ENCODE data around the gene SERINC5.
A peak's percentile ranks its signal among the peaks of the same experiment; 100 is the strongest.

SERINC5 gene

DNA sequence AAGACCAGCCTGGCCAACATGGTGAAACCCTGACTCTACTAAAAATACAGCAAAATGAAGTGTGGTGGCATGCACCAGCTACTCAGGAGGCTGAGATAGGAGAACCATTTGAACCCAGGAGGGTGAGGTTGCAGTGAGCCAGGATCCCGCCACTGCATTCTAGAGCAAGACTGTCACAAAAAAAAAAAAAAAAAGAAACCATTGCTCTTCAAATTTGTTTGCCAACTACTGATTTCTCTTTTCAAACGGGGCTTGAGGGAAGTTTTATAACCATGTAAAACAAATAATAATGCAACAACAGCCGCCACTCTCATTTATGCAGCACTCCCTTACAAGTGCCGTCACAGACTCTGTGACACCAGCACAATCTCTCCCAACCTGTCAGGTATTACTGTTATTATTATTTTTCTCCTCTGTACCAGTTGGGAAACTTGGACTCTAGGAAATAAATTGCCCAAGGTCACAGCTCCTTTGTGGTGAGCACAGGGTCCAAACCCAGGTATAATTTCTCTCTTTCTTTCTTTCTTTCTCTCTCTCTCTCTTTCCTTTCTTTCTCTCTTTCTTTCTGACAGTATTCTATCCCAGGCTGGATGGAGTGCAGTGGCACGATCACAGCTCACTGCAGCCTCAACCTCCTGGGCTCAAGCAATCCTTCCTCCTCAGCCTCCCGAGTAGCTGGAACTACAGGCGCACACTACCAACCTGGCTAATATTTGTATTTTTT, 25.4 kb downstream of the SERINC5 start:
- Mint-ChIP-seq H3K27ac (peak overlapping the region; percentile 60), H3K4me3 (no peak overlapping the region), H3K36me3 (ENCODE audit: low read depth) (peaks cover 21% of the 10 kb centered on the region), H3K4me1 (ENCODE audit: low read depth) (peaks cover 34% of the 10 kb centered on the region), H3K9me3 (no peaks in the 10 kb centered on the region), H3K27me3 (no peaks in the 10 kb centered on the region)
- intact Hi-C loops (cut with micrococcal nuclease): no loop called here

DNA sequence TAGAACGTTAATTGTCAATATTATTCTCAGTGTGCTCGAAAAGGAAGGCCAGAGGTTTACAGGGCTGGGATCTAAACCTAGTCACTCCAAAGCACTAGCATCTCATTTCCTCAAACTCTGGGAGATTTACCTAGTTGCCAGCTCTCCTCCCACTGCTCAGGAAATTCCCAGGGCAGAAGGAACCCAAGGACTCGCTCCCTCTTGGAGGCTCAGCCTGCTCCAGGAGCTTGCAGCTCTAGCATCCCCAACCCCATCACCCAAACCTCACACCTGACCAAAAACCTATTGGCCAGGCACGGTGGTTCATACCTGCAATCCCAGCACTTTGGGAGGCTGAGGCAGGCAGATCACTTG, 26.0 kb downstream of the SERINC5 start:
- Mint-ChIP-seq H3K9me3 (no peaks in the 10 kb centered on the region), H3K27me3 (no peaks in the 10 kb centered on the region), H3K4me3 (no peak overlapping the region), H3K4me1 (ENCODE audit: low read depth) (peaks cover 33% of the 10 kb centered on the region), H3K27ac (peak overlapping the region; percentile 60), H3K36me3 (ENCODE audit: low read depth) (peaks cover 27% of the 10 kb centered on the region)
- intact Hi-C loops (cut with micrococcal nuclease): no loop called here

DNA sequence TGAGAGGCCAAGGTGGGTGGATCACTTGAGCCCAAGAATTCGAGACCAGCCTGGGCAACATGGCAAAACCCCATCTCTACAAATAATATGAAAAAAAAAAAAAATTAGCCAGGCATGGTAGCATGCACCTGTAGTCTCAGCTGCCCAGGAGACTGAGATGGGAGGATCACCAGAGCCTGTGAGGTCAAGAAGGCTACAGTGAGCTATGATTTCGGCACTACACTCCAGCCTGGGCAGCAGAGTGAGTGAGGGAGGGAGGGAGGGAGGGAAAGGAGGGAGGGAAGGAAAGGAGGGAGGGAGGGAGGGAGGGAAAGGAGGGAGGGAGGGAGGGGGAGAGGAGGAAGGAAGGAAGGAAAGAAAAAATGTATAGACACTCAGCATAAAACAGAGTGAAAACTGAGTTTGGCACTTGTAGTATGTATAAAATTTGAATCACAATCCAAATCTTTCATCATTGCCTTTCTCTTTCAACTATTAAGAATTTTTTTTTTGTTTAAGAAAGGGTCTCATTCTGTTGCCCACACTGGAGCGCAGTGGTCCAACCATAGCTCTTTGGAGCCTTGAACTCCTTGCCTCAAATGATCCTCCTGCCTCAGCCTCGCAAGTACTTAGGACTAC, 27.8 kb downstream of the SERINC5 start:
- no peaks in the 10 kb centered on the region for H3K27me3 Mint-ChIP-seq
- H3K27ac Mint-ChIP-seq: no peak overlapping the region
- H3K4me3 Mint-ChIP-seq: no peak overlapping the region
- intact Hi-C loops (cut with micrococcal nuclease): no loop called here
- H3K9me3 Mint-ChIP-seq: no peaks in the 10 kb centered on the region
- peaks cover 34% of the 10 kb centered on the region for H3K36me3 Mint-ChIP-seq (ENCODE audit: low read depth)
- peaks cover 27% of the 10 kb centered on the region for H3K4me1 Mint-ChIP-seq (ENCODE audit: low read depth)

DNA sequence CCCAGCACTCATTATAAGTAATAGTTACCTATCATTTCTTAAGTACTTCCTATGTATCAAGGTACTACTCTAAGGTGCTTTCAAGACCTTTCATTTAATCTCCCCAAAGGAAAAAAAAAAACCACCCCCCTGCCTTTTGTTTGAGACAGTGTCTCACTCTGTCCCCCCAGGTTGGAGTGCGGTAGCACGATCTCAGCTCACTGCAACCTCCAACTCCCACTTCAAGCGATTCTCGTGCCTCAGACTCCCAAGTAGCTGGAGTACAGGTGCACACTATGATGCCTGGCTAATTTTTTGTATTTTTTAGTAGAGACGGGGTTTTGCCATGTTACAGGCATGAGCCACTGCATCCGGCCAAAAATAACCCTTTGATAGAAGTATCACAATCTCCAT, 29.9 kb downstream of the SERINC5 start:
- Mint-ChIP-seq H3K4me3 (no peak overlapping the region), H3K36me3 (ENCODE audit: low read depth) (peaks cover 34% of the 10 kb centered on the region), H3K27ac (no peak overlapping the region), H3K9me3 (no peaks in the 10 kb centered on the region), H3K4me1 (ENCODE audit: low read depth) (peaks cover 26% of the 10 kb centered on the region), H3K27me3 (no peaks in the 10 kb centered on the region)
- intact Hi-C loops (cut with micrococcal nuclease): no loop called here

DNA sequence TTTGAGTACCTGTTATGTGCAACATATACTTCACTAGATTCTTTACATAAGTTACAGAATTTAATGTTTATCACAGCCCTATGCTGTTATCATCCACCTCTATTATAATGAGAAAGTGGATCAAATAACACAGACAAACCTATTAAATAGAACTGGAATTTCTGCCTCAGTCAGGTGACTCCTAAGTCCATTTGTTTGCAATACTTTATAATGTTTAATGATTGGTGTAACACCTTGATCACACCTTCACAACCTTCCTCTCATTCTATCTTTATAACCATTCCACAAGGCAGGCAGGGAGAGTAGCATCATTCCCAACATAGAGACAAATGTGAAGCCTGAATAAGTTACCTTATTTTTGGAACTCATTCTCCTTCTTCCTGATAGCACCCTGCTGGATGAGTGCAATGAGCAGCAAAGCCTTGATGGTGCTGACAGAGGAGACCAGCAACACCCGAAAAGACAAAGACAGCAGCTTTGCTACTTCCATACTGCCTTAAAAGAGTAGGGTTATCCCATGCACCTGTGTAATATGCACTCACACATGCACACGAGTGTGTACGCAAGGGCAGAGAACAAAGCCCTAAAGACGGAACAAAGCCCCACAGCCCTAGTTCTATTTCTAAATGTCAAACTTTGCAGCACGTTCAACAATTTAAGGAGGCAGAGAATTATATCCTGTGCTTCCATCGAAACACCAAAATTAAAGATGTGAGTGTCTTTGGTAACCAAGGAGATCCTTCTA, 30.5 kb downstream of the SERINC5 start:
- intact Hi-C loops (cut with micrococcal nuclease): no loop called here
- Mint-ChIP-seq H3K27ac (no peak overlapping the region), H3K4me1 (ENCODE audit: low read depth) (peaks cover 26% of the 10 kb centered on the region), H3K4me3 (no peak overlapping the region), H3K9me3 (no peaks in the 10 kb centered on the region), H3K27me3 (no peaks in the 10 kb centered on the region), H3K36me3 (ENCODE audit: low read depth) (peaks cover 34% of the 10 kb centered on the region)

DNA sequence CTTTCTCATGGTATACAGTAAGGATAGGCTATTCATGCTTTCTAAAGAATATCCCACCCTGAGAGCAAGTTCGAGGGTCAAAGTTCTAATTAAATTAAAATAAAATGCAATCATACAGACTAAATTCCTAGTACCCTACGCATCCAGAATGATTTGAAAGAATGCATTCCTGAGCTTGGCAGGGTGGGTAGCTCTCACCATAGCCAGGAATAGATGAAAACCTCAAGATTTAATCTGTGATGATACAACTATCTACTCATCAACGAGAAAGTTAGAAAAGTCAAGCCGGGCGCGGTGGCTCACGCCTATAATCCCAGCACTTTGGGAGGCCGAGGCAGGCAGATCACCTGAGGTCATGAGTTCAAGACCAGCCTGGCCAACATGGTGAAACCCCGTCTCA, 32.3 kb downstream of the SERINC5 start:
- Mint-ChIP-seq H3K36me3 (ENCODE audit: low read depth) (peaks cover 36% of the 10 kb centered on the region), H3K4me1 (ENCODE audit: low read depth) (peaks cover 18% of the 10 kb centered on the region), H3K9me3 (no peaks in the 10 kb centered on the region), H3K27ac (no peak overlapping the region), H3K27me3 (no peaks in the 10 kb centered on the region), H3K4me3 (no peak overlapping the region)
- intact Hi-C loops (cut with micrococcal nuclease): no loop called here

DNA sequence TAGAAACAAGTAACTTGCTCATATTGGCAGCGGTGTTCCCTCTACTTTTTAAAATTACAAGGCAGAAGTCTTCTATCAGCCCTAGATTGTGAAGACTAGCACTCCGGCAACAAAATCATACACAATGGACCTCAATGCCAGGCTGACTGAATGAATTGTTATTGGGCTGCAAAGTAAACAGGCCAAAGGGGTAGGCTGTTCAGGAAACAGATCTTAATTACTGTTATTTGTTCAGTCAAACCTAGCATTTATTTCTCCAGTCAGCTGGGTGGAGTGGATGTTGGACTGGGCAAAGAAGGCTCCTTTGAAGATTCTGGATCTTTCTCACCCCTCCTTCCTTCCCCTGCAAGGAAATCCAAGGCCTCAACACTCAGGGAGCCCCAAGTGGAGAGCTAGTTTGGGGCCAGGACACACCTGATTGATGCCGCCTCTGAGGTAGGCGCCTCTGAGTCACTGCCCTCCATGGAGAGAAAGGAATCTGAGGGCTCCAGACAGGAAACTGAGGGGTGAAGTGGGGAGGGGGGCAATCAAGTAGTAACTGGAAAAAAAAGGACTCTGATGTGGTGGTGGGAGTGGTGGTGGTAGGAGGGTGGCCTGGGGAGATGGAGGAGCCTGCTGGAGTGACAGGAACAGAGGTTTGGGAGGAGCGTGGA, 35.5 kb downstream of the SERINC5 start:
- intact Hi-C loops (cut with micrococcal nuclease): no loop called here
- H3K36me3 Mint-ChIP-seq (ENCODE audit: low read depth): peaks cover 45% of the 10 kb centered on the region
- H3K27ac Mint-ChIP-seq: no peak overlapping the region
- peaks cover 40% of the 10 kb centered on the region for H3K4me1 Mint-ChIP-seq (ENCODE audit: low read depth)
- no peak overlapping the region for H3K4me3 Mint-ChIP-seq
- no peaks in the 10 kb centered on the region for H3K9me3 Mint-ChIP-seq
- no peaks in the 10 kb centered on the region for H3K27me3 Mint-ChIP-seq

DNA sequence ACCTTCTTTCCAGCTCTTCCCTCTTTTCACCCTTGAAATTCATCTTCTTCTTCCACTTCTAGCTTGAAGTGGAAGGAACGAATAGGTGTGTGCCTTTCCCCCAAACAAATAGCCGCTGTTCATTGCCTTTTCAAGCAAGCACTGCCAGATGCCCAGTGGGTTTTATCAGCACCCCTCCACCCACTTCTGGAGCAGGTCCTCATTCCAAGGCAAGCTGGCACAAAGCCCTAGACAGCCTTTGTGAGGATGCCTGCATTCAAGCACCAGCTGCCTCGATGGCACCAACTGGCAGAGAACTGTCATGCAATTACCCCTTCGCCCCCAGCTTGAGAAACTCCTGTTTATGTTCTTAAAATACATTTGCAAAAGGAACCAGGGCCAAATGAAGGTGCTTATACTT, 36.5 kb downstream of the SERINC5 start:
- Mint-ChIP-seq H3K27me3 (no peaks in the 10 kb centered on the region), H3K36me3 (ENCODE audit: low read depth) (peaks cover 42% of the 10 kb centered on the region), H3K9me3 (no peaks in the 10 kb centered on the region), H3K4me1 (ENCODE audit: low read depth) (peaks cover 43% of the 10 kb centered on the region), H3K27ac (no peak overlapping the region), H3K4me3 (no peak overlapping the region)
- intact Hi-C loops (cut with micrococcal nuclease): loop anchor here (5.0 kb wide), 1 partner anchor 38 kb away; the partner anchor contains the start of gene SERINC5

DNA sequence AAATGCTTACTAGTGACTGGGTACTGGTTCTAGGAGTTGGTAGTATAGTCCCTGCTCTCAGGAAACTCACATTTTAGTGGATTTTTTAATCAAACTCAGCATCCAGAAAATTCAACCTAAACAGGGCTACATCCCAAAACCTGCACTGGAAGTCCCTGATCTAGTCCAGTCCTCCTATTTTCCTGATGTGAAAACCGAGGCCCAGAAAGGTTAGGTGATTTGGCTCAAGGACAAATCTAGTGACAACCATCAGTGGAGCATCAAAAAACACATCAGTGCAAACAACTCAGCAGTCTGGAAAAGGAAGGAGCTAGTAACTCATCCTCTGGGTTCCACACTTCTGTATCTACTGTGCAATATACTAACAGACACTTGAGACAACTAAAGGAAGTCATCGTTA, 38.2 kb downstream of the SERINC5 start:
- Mint-ChIP-seq H3K36me3 (ENCODE audit: low read depth) (peaks cover 37% of the 10 kb centered on the region), H3K4me3 (no peak overlapping the region), H3K4me1 (ENCODE audit: low read depth) (peaks cover 53% of the 10 kb centered on the region), H3K27me3 (no peaks in the 10 kb centered on the region), H3K27ac (peak overlapping the region; percentile 50), H3K9me3 (no peaks in the 10 kb centered on the region)
- intact Hi-C loops (cut with micrococcal nuclease): loop anchor here (5.0 kb wide), 1 partner anchor 40 kb away; the partner anchor contains the start of gene SERINC5

DNA sequence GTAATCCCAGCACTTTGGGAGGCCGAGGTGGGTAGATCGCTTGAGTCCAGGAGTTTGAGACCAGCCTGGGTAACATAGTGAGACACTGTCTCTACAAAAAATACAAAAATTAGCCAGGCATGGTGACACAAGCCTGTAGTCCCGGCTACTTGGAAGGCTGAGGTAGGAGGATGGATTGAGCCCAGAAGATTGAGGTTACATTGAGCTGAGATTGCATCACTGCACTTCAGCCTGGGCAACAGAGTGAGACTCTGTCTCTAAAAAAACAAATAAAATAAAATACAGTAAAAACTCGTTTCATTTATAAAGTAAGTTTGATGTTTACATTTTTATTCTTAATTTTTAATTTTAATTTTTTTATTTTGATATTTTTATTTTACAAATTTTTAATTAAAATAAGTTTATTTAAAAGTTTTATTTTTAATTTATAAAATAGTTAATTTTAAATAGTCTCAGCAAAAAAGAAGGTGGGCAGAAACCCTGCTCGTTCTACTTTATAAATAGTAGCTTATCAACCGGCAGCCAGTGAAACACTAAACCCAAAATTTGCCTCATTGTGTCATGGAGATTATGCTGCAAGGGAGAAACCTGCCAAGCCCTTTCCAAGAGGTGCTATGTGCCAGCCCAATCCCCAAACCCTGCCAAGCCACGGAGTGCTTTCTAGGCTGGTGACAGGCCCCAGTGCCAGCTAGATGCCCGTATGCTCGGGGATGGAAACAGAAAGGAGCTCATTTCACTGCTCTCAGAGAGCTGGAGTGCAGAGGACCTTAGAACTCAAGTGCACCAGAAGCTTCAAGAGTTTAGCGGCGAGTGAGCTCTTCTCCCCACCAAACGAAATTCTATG, 38.9 kb downstream of the SERINC5 start:
- H3K4me1 Mint-ChIP-seq (ENCODE audit: low read depth): peaks cover 59% of the 10 kb centered on the region
- peaks cover 30% of the 10 kb centered on the region for H3K36me3 Mint-ChIP-seq (ENCODE audit: low read depth)
- H3K4me3 Mint-ChIP-seq: no peak overlapping the region
- intact Hi-C loops (cut with micrococcal nuclease): loop anchor here (5.0 kb wide), 1 partner anchor 40 kb away; the partner anchor contains the start of gene SERINC5
- peak overlapping the region; percentile 60 for H3K27ac Mint-ChIP-seq
- H3K9me3 Mint-ChIP-seq: no peaks in the 10 kb centered on the region
- no peaks in the 10 kb centered on the region for H3K27me3 Mint-ChIP-seq

DNA sequence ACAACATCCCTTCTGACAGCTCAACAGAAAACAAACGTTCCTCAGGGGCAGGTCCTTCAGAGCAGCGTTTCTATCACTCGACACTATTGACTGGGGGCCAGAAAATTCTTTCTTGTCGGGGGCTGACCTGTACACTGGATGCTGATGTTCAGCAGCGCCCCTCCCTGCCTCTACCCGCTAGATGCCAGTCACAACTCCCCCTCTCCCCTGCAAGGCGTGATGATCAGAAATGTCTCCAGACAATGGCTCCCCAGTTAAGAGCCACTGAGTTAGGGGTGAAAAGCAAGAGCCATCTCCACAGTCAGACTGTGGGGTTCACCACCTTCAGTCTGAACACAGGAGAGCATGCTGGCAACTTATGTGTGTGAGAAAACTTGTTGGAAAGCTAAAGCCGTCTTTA, 39.8 kb downstream of the SERINC5 start:
- H3K27ac Mint-ChIP-seq: peak overlapping the region; percentile 60
- no peaks in the 10 kb centered on the region for H3K27me3 Mint-ChIP-seq
- peaks cover 60% of the 10 kb centered on the region for H3K4me1 Mint-ChIP-seq (ENCODE audit: low read depth)
- no peak overlapping the region for H3K4me3 Mint-ChIP-seq
- H3K9me3 Mint-ChIP-seq: no peaks in the 10 kb centered on the region
- intact Hi-C loops (cut with micrococcal nuclease): loop anchor here (5.0 kb wide), 1 partner anchor 41 kb away; the partner anchor contains the start of gene SERINC5
- peaks cover 27% of the 10 kb centered on the region for H3K36me3 Mint-ChIP-seq (ENCODE audit: low read depth)

DNA sequence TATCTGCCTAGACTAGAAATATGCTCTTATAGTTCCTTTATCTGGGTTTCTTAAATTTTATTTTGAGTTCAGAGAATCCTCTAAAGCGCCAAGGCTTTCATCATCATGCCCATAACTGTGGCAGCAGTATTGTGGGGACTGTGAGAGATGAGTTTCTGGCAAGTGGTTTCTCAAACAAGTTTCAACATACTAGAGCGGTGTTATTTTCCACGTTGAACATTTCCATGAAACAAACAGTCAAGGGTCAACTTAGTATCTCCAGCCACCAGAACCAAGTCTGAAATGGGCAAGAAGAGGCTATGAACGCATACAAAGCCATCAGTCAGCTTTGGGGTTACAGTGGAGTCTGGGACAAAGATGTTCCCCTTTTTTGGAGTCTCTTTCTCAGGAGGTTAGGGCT, 40.3 kb downstream of the SERINC5 start:
- H3K36me3 Mint-ChIP-seq (ENCODE audit: low read depth): peaks cover 27% of the 10 kb centered on the region
- intact Hi-C loops (cut with micrococcal nuclease): loop anchor here (5.0 kb wide), 1 partner anchor 42 kb away; the partner anchor contains the start of gene SERINC5
- H3K4me1 Mint-ChIP-seq (ENCODE audit: low read depth): peaks cover 58% of the 10 kb centered on the region
- H3K27ac Mint-ChIP-seq: peak overlapping the region; percentile 28
- no peaks in the 10 kb centered on the region for H3K9me3 Mint-ChIP-seq
- H3K4me3 Mint-ChIP-seq: no peak overlapping the region
- no peaks in the 10 kb centered on the region for H3K27me3 Mint-ChIP-seq

DNA sequence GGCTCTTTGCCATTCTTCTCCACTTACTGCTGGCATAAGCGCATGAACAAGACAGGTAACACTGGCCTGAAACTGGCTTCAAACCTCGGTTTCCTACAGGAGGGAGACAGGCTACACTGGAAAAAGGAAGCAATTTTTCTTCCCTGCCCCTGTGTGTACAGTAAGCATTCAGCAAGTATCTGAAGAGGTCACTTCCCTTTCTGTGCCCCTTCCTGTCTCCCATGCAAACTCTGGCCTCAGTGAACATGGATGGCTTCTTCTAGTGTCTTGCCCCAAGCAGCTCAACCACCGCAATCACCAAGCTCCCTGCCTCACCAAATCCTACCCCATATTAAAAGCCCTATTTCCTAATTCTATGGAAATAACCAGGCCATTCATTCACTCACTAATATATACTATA, 42.4 kb downstream of the SERINC5 start:
- Mint-ChIP-seq H3K36me3 (ENCODE audit: low read depth) (peaks cover 40% of the 10 kb centered on the region), H3K27me3 (no peaks in the 10 kb centered on the region), H3K4me3 (no peak overlapping the region), H3K4me1 (ENCODE audit: low read depth) (peaks cover 64% of the 10 kb centered on the region), H3K27ac (peak overlapping the region; percentile 8), H3K9me3 (no peaks in the 10 kb centered on the region)
- intact Hi-C loops (cut with micrococcal nuclease): no loop called here

Measured in dendritic cell treated with granulocyte-macrophage colony-stimulating factor and Interleukin-4, amounts not matched to agents 40 ng/mL and 50 ng/mL, for 4 days (primary cell).